ENCODE measurements around the gene NMNAT2. TPM values are rescaled to one million over a fixed set of nuclear protein-coding genes. Genes with fewer than 3 reads are reported as not detected.

The NMNAT2 gene
- total and polyA plus RNA-seq, 12 donors: 0.23 to 5.8 (median 2.1) TPM

GRCh38 chr1:183363972-183364371 is 54.2 kb downstream of the NMNAT2 start:
- H3K4me3 ChIP-seq: no peak overlapping the region
- peaks cover 0 to 9% (median 0%) of the 10 kb centered on the region in 7 donors for H3K27me3 ChIP-seq
- intact Hi-C loops (cut with DNase I): no loop called here
- H3K4me1 ChIP-seq: peaks cover 0 to 17% (median 0%) of the 10 kb centered on the region in 9 donors
- ATAC-seq (peak in 2 of 8 donors; percentile 24 to 54), DNase-seq (no peak)
- no peaks in the 10 kb centered on the region for H3K36me3 ChIP-seq
- peak overlapping the region in 1 of 10 donors; percentile 54 for H3K27ac ChIP-seq
- H3K9me3 ChIP-seq: no peaks in the 10 kb centered on the region
- WGBS, 2 donors: 86% methylated on average over 3 of the region's 3 CpGs
- TF ChIP-seq CTCF (IDR thresholded peaks at IDR 0.05): no peak

- no peak for DNase-seq
- ATAC-seq: no peak
- no peak for TF ChIP-seq CTCF (IDR thresholded peaks at IDR 0.05)
- H3K9me3 ChIP-seq: no peaks in the 10 kb centered on the region
- peaks cover 0 to 16% (median 0%) of the 10 kb centered on the region in 7 donors for H3K27me3 ChIP-seq
- H3K27ac ChIP-seq: no peak overlapping the region
- WGBS, 2 donors: 74 to 77% methylated on average over 4 of the region's 4 CpGs
- H3K4me3 ChIP-seq: no peak overlapping the region
- intact Hi-C loops (cut with DNase I): no loop called here
- peaks cover 0 to 18% (median 3%) of the 10 kb centered on the region in 9 donors for H3K4me1 ChIP-seq
- no peaks in the 10 kb centered on the region for H3K36me3 ChIP-seq
Observed at GRCh38 chr1:183361081-183361480, 57.1 kb downstream of the NMNAT2 start.

GRCh38 chr1:183360473-183360872 is 57.7 kb downstream of the NMNAT2 start:
- no peak for DNase-seq
- H3K27ac ChIP-seq: no peak overlapping the region
- intact Hi-C loops (cut with DNase I): no loop called here
- H3K9me3 ChIP-seq: no peaks in the 10 kb centered on the region
- H3K27me3 ChIP-seq: peaks cover 0 to 16% (median 0%) of the 10 kb centered on the region in 7 donors
- peaks cover 0 to 12% (median 0%) of the 10 kb centered on the region in 9 donors for H3K4me1 ChIP-seq
- H3K4me3 ChIP-seq: no peak overlapping the region
- H3K36me3 ChIP-seq: no peaks in the 10 kb centered on the region
- TF ChIP-seq CTCF (IDR thresholded peaks at IDR 0.05): no peak
- 67 to 70% methylated on average over 5 of the region's 5 CpGs for WGBS, 2 donors
- ATAC-seq: no peak

- no peak for DNase-seq
- Histone ChIP-seq H3K4me1 (peaks cover 0 to 11% (median 0%) of the 10 kb centered on the region in 9 donors), H3K4me3 (no peak overlapping the region), H3K27ac (peak overlapping the region in 3 of 10 donors; percentile 16 to 20 (median 19)), H3K36me3 (no peaks in the 10 kb centered on the region), H3K9me3 (no peaks in the 10 kb centered on the region), H3K27me3 (peaks cover 0 to 16% (median 0%) of the 10 kb centered on the region in 7 donors)
- WGBS, 2 donors: 58 to 74% methylated on average over 6 of the region's 6 CpGs
- intact Hi-C loops (cut with DNase I): no loop called here
- no peak for TF ChIP-seq CTCF (IDR thresholded peaks at IDR 0.05)
- ATAC-seq: peak in 4 of 8 donors; percentile 42 to 67 (median 51)
Observed at GRCh38 chr1:183356534-183357182, 61.5 kb downstream of the NMNAT2 start.
